ENCODE data around the gene NDUFC1.

The NDUFC1 gene

DNA sequence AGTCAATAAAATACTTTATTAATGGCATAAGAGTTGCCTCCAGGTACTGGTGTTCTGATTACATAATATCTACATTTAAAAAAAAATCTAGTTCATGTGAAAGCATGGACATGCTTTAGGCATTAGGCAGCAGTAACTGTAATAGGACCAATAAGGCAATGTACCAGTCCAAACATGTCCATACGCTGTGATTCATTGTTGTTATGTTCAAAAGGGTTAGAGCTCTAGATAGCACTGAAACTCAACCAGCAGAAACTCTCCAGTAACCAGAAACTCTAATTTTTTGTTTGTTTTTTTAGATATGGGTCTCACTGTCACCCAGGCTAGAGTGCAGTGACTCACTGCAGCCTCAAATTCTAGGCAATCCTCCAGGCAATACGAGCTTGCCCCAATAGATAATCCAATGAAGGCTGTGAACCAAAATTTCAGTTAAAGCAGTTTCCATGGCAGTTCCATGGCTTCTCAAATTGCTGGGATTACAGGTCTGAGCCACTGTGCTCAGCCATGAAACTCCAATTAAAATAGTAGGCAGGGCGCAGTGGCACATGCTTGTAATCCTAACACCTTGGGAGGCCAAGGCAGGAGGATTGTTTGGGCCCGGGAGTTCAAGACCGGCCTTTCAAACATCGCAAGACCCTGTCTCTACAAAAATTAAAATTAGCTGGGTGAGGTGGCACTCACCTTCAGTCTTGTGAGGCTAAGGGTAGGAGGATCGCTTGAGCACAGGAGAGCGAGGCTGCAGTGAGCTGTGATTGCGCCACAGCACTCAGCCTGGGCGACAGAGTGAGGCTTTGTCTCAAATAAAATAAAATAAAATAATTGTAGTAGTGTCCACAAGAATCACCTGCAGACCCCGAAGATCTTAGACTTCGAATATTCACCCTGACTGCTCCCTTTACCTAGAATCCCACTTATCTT, 58.6 kb downstream of the NDUFC1 start:
- in situ Hi-C loops (cut with HindIII; ENCODE audit: low pct_ligation_motif_present, low sequenced_read_pairs): no loop called here
- H3K27me3 ChIP-seq (replicated peaks): no peaks in the 10 kb centered on the region
- H3K4me3 ChIP-seq (ENCODE audit: low read depth, low read length): no peak overlapping the region
- H3K27ac ChIP-seq: peak overlapping the region; percentile 74
- DNase-seq: peak; percentile 95
- H3K36me3 ChIP-seq (replicated peaks): no peaks in the 10 kb centered on the region
- TF ChIP-seq, protein P1, sequence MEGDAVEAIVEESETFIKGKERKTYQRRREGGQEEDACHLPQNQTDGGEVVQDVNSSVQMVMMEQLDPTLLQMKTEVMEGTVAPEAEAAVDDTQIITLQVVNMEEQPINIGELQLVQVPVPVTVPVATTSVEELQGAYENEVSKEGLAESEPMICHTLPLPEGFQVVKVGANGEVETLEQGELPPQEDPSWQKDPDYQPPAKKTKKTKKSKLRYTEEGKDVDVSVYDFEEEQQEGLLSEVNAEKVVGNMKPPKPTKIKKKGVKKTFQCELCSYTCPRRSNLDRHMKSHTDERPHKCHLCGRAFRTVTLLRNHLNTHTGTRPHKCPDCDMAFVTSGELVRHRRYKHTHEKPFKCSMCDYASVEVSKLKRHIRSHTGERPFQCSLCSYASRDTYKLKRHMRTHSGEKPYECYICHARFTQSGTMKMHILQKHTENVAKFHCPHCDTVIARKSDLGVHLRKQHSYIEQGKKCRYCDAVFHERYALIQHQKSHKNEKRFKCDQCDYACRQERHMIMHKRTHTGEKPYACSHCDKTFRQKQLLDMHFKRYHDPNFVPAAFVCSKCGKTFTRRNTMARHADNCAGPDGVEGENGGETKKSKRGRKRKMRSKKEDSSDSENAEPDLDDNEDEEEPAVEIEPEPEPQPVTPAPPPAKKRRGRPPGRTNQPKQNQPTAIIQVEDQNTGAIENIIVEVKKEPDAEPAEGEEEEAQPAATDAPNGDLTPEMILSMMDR (IDR thresholded peaks at IDR 0.05; ENCODE audit: low read depth, low read length, missing control alignments): no peak

DNA sequence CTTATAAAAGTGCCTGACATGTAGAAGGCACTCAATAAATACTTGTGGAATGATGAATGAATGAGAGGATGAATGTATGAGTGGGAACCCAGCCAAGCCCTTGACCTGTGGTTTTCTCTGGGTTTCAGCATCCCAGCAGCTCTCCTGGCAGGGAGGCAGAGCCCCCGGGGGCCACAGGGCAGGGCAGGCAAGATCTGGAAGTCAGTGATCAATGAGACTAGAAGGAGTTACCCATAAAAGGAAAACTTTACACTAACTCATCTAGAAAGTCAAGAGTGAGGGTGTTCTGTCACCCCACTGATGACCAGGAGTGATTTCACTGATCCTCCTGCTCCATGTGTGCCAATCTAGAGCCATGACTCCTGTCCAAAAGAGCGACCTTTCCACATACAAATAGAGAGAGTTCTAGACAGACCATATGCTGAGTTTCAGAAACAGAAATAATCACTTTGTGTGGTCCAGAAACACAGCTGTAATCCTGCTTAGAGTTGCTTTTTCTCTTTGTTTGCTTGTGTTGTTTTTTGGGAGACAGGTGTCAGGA, 59.7 kb downstream of the NDUFC1 start:
- Histone ChIP-seq H3K27me3 (replicated peaks) (no peaks in the 10 kb centered on the region), H3K4me3 (ENCODE audit: low read depth, low read length) (no peak overlapping the region), H3K36me3 (replicated peaks) (no peaks in the 10 kb centered on the region), H3K27ac (peak overlapping the region; percentile 72)
- in situ Hi-C loops (cut with HindIII; ENCODE audit: low pct_ligation_motif_present, low sequenced_read_pairs): no loop called here
- DNase-seq: peak; percentile 85
- TF ChIP-seq, protein P1 (IDR thresholded peaks at IDR 0.05; ENCODE audit: low read depth, low read length, missing control alignments): no peak

DNA sequence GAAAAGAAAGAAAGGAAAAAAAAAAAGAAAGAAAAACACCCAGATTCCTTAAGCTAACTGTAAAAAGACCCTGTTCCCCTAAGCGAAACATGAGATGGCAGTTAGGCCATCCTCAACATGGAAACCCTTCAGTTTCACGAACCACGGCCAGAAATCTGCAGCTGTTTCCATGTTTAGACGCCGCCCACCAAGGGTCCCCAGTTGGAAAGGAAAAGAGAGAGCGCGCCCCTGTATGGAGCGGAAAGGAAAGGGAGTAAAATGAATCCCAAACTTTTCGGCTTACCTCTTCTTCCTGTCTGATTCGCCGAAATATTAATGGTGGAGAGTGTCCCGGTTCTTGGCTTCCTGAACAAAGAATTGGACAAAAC, 60.5 kb downstream of the NDUFC1 start:
- no peak for DNase-seq
- in situ Hi-C loops (cut with HindIII; ENCODE audit: low pct_ligation_motif_present, low sequenced_read_pairs): no loop called here
- Histone ChIP-seq H3K27ac (peak overlapping the region; percentile 72), H3K36me3 (replicated peaks) (no peaks in the 10 kb centered on the region), H3K4me3 (ENCODE audit: low read depth, low read length) (no peak overlapping the region), H3K27me3 (replicated peaks) (no peaks in the 10 kb centered on the region)
- TF ChIP-seq, protein P1 (IDR thresholded peaks at IDR 0.05; ENCODE audit: low read depth, low read length, missing control alignments): no peak

DNA sequence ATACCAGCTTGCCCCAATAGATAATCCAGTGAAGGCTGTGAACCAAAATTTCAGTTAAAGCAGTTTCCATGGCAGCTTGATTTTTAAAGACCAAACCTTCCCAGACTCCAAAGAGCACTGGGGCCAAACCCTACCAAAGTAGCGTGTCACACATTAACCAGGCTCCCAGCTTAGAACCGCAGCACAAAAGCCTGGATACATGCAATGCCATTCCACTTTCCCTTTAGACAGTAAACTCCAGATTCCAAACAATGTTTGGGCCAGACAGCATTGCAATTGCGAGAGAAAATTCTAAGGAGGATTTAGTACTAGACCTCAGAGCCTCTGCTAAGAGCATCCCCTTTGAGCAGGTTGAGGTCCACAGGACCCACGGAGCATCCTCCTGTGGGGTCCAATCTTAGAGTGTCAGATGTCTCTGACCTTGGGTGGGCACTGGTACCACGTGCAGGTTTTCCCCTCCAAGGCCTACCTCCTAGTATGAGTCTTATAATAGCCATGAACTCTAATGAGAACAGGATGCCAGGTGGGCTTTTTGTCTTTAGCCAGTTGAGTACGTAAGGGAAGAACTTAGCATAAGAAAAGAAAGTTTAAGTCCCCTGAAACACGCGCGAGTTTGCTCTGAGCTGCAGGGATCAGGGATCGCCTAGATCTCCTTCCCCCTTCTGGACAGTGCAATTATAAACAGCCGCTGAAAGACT, 61.0 kb downstream of the NDUFC1 start:
- TF ChIP-seq, protein P1 (IDR thresholded peaks at IDR 0.05; ENCODE audit: low read depth, low read length, missing control alignments): no peak

More for the DNA sequence above, 61.0 kb downstream of the NDUFC1 start:
- no peaks in the 10 kb centered on the region for H3K27me3 ChIP-seq (replicated peaks)
- in situ Hi-C loops (cut with HindIII; ENCODE audit: low pct_ligation_motif_present, low sequenced_read_pairs): no loop called here
- no peak overlapping the region for H3K27ac ChIP-seq
- DNase-seq: no peak
- H3K4me3 ChIP-seq (ENCODE audit: low read depth, low read length): no peak overlapping the region
- no peaks in the 10 kb centered on the region for H3K36me3 ChIP-seq (replicated peaks)

Measured in brain microvascular endothelial cell (primary cell).